ENCODE data around the gene VCAN. TPM values are rescaled to one million over a fixed set of nuclear protein-coding genes. Genes with fewer than 3 reads are reported as not detected.

Gene VCAN
- total RNA-seq, 1 donor from 2014 or later: 203 TPM

GRCh38 chr5:83447533-83447932 lies 24.0 kb upstream of the VCAN start:
- DNase-seq (ENCODE audit: low spot score): no peak
- no peak overlapping the region for H3K4me3 Mint-ChIP-seq (ENCODE audit: unreplicated experiment)
- no peaks in the 10 kb centered on the region for H3K36me3 Mint-ChIP-seq (ENCODE audit: low read depth, unreplicated experiment)
- TF ChIP-seq CTCF (IDR thresholded peaks at IDR 0.05; ENCODE audit: unreplicated experiment): no peak
- no peaks in the 10 kb centered on the region for H3K27me3 Mint-ChIP-seq (ENCODE audit: unreplicated experiment)
- H3K27ac Mint-ChIP-seq (ENCODE audit: unreplicated experiment): no peak overlapping the region
- H3K9me3 Mint-ChIP-seq (ENCODE audit: unreplicated experiment): no peaks in the 10 kb centered on the region
- H3K4me1 Mint-ChIP-seq (ENCODE audit: unreplicated experiment): peaks cover 18% of the 10 kb centered on the region

GRCh38 chr5:83450183-83450966 lies 21.2 kb upstream of the VCAN start:
- H3K27ac Mint-ChIP-seq (ENCODE audit: unreplicated experiment): no peak overlapping the region
- no peaks in the 10 kb centered on the region for H3K27me3 Mint-ChIP-seq (ENCODE audit: unreplicated experiment)
- no peaks in the 10 kb centered on the region for H3K36me3 Mint-ChIP-seq (ENCODE audit: low read depth, unreplicated experiment)
- peaks cover 18% of the 10 kb centered on the region for H3K4me1 Mint-ChIP-seq (ENCODE audit: unreplicated experiment)
- no peaks in the 10 kb centered on the region for H3K9me3 Mint-ChIP-seq (ENCODE audit: unreplicated experiment)
- DNase-seq (ENCODE audit: low spot score): no peak
- no peak for TF ChIP-seq CTCF (IDR thresholded peaks at IDR 0.05; ENCODE audit: unreplicated experiment)
- H3K4me3 Mint-ChIP-seq (ENCODE audit: unreplicated experiment): no peak overlapping the region

- Mint-ChIP-seq H3K27me3 (ENCODE audit: unreplicated experiment) (no peaks in the 10 kb centered on the region), H3K9me3 (ENCODE audit: unreplicated experiment) (no peaks in the 10 kb centered on the region), H3K36me3 (ENCODE audit: low read depth, unreplicated experiment) (no peaks in the 10 kb centered on the region), H3K4me3 (ENCODE audit: unreplicated experiment) (no peak overlapping the region), H3K4me1 (ENCODE audit: unreplicated experiment) (peaks cover 18% of the 10 kb centered on the region), H3K27ac (ENCODE audit: unreplicated experiment) (no peak overlapping the region)
- no peak for TF ChIP-seq CTCF (IDR thresholded peaks at IDR 0.05; ENCODE audit: unreplicated experiment)
- DNase-seq (ENCODE audit: low spot score): no peak
These were observed 20.6 kb upstream of the VCAN start for GRCh38 chr5:83450967-83451248.

GRCh38 chr5:83451955-83452354 lies 19.6 kb upstream of the VCAN start:
- Mint-ChIP-seq H3K27me3 (ENCODE audit: unreplicated experiment) (no peaks in the 10 kb centered on the region), H3K9me3 (ENCODE audit: unreplicated experiment) (no peaks in the 10 kb centered on the region), H3K27ac (ENCODE audit: unreplicated experiment) (no peak overlapping the region), H3K36me3 (ENCODE audit: low read depth, unreplicated experiment) (no peaks in the 10 kb centered on the region), H3K4me1 (ENCODE audit: unreplicated experiment) (peaks cover 18% of the 10 kb centered on the region), H3K4me3 (ENCODE audit: unreplicated experiment) (no peak overlapping the region)
- no peak for DNase-seq (ENCODE audit: low spot score)
- no peak for TF ChIP-seq CTCF (IDR thresholded peaks at IDR 0.05; ENCODE audit: unreplicated experiment)

GRCh38 chr5:83453937-83454336 lies 17.6 kb upstream of the VCAN start:
- TF ChIP-seq CTCF (IDR thresholded peaks at IDR 0.05; ENCODE audit: unreplicated experiment): no peak
- no peak overlapping the region for H3K4me3 Mint-ChIP-seq (ENCODE audit: unreplicated experiment)
- H3K27me3 Mint-ChIP-seq (ENCODE audit: unreplicated experiment): no peaks in the 10 kb centered on the region
- no peak overlapping the region for H3K27ac Mint-ChIP-seq (ENCODE audit: unreplicated experiment)
- H3K9me3 Mint-ChIP-seq (ENCODE audit: unreplicated experiment): no peaks in the 10 kb centered on the region
- peaks cover 18% of the 10 kb centered on the region for H3K4me1 Mint-ChIP-seq (ENCODE audit: unreplicated experiment)
- no peaks in the 10 kb centered on the region for H3K36me3 Mint-ChIP-seq (ENCODE audit: low read depth, unreplicated experiment)
- DNase-seq (ENCODE audit: low spot score): no peak

All from endothelial cell (in vitro differentiated cells).